Activated CD4-positive, alpha-beta T cell treated with anti-CD3 and anti-CD28 coated beads, Interleukin-10, Interleukin-2, amounts not matched to agents 100 ng/mL and 50 ng/mL, durations not matched to agents 16 hours and 8 hours (primary cell): ENCODE results near the gene RAB4A.

Experiments
- DNase-seq: peaks from one replicate; pipeline ENCODE4 v3.0.0-alpha.2; 2020

The RAB4A gene

DNA sequence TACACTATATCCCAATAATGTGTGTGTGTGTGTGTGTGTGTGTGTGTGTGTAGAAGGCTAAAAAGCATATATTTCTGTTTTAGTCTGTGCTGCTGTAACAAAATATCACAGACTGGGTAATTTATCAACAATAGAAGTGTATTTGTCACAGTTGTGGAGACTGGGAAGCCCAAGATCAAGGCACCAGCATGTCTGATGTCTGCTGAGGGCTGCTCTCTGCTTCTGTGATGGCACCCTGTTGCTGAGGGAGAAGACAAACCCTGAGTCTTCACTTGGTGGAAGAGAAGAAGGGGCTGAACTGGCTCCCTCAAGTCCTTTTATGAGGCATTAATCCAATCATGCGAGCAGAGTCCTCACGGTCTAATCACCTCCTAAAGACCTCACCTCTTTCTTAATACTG, 23.0 kb upstream of the RAB4A start:
- DNase-seq: no peak

DNA sequence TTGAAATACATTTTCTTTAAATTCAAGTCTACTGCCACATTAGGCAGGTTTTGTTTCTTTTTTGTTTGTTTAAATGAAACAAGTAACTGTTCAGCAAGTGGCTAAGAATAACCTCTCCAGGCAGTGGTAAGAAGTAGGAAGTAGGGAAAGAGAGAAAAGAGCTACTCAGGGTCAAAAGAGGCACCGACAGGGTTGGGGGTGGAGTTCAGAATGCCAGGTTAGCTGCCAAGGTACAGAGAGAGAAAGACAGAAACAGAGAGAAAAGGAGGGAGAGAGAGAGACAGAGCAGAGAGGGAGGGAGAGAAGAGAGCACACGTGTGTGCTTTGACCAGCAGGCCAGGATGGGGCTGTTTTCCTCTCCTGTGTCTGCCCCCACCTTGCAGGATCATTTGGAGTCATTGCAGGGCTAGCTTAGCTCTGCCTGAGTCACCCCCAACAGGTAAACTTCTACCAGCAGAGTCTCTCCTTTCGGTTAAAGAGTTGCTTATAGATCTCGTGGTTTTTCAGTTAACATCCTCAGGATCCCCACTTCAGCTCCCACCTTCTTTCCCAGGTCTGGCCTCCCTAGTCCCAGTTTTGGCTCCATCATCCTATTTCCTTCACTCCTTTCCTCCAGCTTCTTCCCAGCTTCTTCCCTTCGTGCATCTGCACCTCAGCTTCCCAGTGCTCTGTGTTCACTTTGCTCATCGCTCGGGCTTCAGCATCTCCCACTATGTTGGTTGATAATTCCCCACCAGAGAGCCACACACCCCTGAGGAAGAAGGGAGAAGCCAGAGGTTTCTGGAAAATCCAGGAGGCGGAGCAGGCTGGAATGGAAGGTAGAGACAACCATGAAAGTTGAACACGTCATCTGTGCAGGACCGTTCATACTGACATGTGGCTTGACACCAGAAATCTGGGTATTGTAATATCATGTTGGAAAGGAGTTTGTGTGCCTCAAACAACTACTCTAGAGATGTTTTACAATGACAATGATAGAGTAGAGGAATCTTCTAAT, 21.8 kb upstream of the RAB4A start:
- DNase-seq: no peak

DNA sequence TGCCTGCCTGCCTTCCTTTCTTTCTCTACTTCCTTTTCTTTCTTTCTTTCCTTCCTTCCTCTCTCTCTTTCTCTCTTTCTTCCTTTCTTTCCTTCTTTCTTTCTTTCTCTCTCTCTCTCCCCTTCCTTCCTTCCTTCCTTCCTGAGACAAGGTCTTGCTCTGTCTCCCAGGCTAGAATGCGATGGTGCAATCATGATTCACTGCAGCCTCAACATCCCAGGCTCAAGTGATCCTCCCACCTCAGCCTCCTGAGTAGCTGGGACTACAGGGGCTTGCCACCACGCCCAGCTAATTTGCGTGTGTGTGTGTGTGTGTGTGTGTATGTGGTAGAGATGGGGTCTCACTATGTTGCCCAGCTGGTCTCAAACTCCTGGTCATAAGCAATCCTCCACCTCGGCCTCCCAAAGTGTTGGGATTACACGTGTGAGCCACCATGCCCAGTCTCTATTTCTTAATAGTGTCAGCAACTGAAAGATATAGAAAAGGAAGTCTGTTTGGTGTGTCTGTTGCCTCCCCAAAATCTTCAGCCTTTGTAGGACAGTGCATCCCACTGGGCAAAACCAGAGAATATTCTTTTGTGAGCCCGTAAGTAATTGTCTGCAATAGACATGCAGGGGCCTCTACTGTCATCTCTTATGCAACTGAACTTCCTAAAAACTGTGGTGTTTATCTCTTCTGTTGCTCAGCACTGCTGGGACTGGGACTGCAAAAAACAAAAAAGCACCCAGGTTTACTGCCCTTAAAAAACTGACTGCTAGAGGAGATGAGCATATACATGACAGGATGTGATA, 20.9 kb upstream of the RAB4A start:
- no peak for DNase-seq

DNA sequence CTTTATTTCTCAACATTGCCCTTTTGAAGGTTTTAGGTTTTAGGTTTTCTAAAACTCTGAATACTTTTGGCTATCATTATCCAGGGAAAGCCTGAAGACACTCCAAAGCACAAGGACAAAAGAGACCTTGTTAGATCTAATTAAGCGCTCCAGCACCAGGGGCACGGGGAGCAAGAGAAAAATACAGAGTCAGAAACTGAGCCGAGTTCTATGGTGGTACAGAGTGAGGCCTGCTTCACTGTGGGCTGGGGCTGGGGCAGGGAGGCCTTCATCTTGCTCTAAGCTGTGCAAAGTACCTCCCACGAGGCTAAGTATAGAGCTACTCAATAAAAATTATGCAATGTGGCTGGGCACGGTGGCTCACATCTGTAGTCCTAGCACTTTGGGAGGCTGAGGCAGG, 19.7 kb upstream of the RAB4A start:
- DNase-seq: no peak

DNA sequence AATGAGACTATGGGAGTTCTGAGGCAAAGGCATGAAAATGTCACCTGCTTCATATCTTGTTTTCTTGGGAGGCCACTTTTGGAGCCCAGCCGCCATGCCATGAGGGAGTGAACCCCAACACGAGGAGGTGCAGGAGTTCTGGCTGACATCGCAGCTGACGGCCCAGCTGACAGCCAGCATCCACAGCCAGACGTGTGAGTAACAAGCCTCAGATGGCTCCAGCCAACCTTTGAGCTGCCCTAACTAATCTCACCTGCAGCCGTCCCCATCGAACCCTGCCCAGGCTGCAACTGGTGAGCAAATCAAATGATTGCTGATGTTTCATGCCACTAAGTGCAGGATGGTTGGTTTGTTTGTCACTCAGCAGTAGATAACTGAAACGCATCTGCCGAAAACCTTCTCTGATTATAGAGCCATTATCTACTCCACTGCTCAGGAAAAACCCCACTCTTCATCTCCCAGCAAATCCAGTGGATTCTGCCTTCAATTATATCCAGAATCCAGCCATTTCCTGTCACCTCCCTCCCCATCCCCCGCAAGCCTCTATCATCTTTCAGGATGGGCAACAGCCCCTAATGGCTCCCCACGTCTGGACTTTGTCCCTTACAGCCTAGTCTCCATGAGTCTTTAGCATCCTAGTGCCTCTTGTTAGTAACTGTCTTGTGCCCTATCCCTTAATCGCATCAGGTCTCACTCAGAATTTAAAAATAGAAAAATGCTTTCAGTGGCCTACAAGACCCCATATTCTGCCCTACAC, 18.5 kb upstream of the RAB4A start:
- no peak for DNase-seq

DNA sequence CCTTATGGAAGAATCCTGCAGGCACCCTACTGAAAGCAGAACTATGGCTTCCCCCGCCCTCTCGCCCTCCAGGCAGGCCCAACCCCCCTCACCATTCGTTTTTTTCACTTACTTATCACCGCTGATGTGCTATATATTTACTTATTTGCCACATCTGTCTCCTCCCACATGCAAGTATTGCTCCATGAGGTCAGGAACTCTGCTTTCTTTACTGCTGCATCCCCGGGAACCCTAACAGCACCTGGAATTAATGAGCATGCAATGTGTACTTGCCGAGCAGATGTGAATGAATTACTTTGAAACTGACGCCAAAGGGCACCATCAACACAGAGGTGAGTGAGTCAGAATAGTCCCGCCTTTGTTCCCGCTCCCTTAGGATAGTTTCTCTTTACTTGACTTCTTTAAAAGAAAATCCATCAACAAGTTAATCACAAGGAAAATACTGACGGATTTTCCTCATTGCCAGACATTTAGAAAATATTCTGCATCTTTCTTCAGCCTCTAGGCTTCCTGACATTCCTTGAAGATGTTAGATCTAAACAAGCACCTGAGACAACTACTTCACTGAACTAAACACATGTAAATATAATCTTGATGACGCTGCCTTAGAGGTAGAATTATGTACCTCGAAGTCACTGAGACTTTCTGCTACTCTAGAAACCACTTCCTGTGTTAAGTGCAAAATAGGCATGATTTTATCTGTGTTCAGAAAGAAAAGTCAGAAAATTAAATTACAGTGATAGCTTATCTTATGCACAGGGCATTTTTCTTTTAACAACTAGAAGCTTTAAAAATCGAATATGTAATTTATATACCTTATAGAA, 17.5 kb upstream of the RAB4A start:
- DNase-seq: peak; percentile 60

DNA sequence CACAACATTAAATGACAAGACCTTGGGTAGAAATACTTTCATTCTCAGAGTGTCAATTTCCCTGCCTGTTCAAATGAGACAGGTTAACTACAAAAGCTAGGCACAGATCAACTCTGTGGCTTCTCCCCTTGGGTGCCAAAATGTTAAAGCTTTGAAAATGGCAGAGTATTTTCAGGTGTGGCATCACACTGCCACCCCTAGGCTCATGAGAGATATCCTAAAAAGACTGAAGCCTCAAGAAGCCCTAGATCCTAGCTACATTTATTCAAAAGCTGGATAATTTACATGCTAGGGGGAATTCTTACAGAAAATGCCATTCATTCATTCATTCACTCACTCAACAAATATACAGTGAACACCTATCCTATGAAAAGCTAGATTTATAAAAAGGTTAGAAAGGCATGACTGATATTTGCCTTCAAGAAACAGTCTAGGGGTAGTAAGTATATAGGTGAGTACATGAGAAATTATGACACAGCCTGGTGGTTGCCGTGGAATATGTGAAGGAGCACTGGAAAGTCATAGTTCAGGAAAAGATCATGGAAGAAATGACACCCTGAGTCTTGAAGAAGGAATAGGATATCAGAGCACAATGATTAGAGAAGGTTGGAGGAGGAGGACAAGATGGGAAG, 15.9 kb upstream of the RAB4A start:
- DNase-seq: peak; percentile 24

DNA sequence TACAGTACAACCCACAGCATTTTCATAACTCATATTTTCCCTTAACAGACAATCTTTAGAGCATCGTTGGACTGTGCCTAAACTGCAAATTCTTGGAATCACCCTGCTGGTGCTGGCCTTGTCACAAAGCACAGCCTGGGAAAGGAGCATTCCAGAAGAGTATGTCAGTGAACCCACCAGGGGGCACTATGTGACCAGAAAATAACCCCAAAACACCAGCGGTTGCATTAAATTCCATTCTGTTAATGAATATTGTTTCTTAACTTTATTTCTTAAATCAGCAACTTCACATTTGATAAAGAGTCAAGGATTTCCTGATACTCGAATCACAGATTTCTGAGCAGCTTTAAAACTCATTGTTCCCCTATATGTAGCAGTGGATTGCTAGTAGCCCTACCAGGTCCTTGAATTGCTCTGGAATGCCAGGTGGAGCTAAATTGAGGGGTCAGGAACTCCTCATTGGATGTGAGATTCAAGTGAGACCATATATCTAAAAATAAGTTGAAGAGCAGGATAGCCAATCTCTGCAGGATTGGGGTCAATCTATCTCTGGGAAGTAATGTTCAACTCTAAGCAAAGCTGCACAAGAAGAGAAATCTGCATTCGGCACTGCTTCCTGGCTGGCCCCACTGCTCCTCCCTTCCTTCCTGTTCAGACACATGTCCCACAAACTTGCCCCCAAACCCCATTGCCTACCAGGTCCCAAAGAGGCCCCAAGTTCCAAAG, 12.7 kb upstream of the RAB4A start:
- DNase-seq: peak; percentile 64

DNA sequence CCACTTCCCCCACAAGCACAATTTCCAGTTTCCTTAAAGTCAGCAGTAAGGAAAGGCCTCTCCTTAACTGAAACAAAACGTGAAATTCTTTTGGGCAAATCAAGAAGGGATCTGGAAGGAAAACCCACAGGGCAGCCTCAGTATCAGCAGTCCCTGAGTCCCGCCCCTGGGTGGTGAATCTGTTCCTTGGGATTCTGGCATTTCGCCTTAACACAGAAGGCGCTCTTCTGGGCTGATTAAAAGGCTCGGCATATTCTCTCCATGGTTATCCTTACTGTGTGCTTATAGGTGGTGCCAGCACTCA, 12.2 kb upstream of the RAB4A start:
- DNase-seq: no peak

DNA sequence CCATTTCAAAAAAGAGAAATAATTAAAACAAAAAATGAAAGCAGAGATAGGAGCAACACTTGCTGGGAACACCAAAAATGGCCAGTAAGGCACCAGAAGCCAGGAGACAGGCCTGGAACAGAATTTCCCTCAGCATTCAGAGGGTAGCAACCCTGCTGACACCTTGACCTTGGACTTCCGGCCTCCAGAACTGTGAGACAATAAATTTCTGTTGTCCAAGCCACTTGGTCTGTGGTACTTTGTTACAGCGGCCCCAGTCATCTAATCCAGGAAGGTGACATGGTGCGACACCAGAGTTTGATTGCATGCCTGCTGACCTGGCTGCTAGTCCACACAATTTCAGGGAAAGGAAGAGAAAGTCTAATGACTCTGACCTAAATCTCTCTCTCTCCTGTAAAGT, 10.6 kb upstream of the RAB4A start:
- no peak for DNase-seq

DNA sequence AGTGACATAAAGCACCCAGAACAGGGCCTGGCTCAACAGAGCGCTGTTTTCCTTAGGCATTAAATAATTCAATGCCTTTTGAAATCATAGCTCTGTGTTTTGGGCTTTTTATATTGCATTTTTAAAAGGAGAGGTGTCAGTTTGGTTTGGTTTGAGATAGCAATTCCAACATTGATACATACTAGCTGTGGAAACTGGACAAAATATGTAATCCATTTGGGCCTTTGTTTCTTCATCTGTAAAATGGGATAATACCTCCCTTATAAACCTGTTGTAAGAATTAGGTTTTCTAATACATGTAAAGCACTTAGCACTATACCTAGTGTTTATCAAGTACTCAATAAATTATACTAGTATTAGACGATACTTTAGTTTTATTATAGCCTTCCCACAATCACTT, 8.7 kb upstream of the RAB4A start:
- DNase-seq: no peak

DNA sequence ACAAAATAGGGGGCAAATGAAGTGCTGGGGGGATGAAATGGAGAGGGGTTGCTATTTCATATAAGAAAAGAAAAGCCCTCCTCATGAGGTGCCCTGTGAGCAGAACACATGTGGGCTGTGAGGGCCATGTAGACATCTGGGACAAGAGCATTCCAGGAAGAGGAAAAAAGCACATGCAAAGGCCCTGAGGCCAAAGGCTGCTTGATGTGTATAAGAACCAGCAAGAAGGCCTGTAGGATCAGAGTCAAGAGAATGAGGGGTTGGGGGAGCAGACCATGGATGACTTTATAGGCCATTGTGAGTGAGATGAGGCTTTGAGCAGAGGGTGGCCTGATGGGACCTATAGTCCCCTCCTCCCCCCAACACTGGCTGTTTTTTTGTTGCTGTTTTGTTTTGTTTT, 7.7 kb upstream of the RAB4A start:
- DNase-seq: no peak

DNA sequence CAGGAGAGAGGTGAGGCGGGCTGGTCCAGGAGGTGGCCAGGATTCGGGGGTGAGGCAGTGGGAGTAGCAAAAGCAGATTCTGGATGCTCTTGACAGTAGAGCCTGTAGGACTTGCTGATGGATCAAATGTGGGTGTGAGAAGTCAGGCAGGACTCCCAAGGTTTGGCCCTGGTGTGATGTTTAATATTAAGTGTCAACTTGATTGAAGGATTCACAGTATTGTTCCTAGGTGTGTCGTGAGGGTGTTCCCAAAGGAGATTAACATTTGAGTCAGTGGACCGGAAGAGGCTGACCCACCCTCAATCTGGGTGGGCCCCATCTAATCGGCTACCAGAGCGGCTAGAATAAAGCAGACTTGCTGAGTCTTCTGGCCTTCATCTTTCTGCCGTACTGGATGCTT, 6.8 kb upstream of the RAB4A start:
- no peak for DNase-seq

DNA sequence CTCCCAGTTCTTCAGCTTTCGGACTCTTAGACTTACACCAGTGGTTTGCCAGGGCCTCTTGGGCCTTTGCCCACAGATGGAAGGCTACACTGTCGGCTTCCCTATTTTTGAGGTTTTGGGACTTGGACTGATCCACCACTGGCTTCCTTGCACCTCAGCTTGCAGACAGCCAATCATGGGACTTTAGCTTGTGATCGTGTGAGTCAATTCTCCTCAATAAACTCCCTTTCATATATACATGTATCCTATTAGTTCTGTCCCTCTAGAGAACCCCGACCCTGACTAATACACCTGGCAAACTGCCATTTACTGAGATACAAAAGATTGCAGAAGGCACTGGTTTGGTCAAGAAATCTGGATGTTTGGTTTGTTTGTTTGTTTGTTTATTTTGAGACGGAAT, 6.4 kb upstream of the RAB4A start:
- DNase-seq: no peak

DNA sequence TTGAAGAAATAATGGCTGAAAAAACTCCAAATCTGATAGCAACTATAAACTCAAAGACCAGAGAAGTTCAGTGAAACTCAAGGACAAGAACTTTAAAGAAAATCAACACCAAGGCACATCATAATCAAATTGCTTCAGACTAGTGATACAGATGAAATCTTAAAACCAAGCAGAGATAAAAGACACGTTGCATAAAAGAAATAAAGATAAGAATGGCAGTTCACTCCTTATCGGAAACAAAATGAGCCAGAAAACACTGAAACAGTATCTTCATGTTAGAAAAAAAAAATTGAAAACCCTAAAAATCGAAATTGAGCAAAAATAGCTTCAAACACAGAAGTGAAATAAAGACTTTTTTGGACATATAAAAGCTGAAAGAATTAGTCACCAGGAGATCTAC, 4.6 kb upstream of the RAB4A start:
- no peak for DNase-seq

DNA sequence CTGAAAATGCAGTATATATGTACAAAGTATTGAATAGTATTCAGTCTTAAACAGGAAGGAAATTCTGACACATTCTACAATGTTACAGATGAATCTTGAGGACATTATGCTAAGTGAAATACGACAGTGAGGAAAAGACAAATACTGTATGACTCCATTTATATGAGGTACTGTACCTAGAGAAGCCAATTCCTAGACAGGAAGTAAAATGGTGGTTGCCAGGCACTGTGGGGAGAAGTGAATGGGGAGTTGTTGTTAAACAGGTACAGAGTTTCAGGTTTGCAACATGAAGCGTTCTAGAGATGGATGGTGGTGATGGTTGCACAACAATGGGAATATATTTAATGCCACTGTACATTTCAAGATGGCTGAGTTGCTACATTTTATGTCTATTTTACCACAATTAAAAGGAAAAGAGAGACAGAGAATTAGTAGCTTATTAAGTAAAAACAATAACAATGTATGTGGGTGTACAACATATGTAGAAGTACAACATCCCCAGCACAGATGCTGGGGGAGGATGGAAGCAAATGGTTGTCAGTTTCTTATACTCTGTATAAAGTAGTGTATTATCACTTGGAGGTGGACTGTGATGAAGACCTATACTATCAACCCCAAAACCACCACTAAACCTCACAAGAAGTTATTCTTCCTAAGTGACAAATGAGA, 3.9 kb upstream of the RAB4A start:
- peak; percentile 28 for DNase-seq

DNA sequence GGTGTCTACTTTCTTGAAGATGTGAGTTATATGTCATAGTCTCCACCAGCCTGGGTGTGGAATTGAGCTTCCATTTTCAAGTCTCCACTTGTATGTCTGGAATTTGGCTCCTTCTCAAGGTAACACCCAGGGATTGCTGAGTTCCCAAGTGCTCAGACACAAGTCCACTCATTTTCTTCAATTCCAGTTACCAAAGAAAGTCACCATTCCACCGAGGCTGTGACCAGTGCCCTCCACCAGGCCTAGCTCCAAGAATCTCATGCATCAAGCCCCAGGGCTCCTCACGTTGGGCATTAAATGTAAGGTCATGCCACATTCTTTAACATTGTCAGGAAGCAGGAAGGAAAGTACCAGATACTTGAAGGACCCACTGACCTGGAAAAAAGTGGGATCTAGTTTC, 2.4 kb upstream of the RAB4A start:
- DNase-seq: no peak

DNA sequence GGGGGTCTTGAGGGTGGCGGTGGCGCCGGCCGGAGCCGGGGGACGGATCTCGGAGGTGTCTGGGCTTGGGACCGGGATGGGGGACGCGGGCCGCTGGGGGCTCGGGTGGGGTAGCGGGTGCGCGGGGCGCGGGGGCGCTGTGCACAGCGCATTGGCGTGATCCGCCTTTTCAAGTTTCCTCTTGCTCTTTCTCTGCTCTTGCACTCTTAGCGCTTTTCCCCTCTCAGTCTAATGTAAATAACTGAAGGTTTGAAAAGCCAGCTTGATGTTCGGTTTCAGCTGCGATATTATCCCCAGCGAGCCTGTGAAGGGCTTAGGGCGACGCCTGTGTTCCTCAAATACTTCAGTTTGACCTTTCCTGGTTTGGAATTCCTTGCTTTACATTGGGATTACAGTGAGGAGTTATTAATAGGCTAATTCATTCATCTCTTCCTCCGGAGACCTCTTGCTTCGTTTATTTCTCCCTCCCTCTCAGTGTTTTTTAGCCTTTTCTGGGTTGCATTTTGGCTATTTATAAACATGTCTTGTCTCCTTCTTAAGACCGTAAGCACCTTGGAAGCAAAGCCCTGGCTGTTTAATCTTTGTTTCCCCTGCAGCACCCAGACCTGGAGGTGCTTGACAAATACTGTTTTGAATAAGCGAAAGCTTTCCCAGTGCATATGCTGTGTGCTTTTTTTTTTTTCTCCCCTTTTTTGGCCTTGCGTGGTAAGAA, 693 bp downstream of the RAB4A start:
- peak; percentile 39 for DNase-seq

DNA sequence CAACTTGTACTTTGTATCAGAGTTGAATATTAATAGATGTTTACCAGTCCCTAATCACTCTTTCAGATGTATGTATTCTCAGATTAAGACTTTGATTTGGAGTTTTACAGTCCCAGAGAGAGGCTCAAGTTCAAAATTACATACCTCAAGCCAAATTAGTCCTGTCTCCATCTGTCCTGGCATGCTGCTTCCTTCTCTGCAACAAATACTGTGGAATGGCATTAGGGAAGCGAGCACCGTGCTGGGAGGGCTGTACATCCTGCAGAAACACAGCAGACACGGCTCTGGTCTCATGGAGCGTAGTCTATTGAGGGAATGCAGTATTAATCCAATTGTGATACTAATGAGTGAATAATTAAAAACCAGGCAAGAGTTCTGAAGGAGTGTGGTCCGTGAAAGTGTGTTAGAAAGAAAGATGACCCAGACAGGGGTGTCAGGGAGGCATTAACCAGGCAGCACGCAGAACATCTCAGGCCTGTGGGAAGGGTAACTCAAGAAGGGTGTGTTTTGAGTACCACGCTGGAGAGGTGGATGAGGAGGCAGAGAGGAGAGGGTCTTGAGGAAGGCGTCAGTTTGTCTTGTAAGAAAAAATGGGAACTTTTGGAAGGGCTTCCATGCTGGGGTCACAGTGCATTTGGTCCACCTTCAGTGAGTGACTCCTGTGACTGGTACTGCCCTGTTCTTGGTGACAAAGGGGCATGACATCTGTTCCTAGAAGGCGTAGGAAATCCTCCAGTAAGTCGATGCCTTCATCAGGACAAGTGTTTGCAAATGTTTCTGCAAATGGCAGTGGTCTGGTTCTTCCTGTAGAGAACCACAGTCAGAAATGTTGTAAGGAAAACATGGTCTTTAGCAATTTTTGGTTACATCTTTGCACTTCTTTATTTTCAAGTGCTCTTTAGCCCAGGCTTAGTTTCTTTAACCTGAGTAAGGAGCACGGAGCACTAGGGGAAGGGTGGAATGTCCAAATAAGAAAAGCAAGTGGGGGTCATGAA, 1.6 kb downstream of the RAB4A start:
- no peak for DNase-seq
